Osteoblast (primary cell): ENCODE measurements around the gene PRKAG3. TPM values are rescaled to one million over a fixed set of nuclear protein-coding genes. Genes with fewer than 3 reads are reported as not detected.

Experiments
- DNase-seq: peaks from one replicate; pipeline ENCODE4 v3.0.0; 2011; ENCODE audit warnings: low spot score, mixed read lengths; ENCODE audit not compliant: insufficient read length; ENCODE audit errors: missing footprints
- H2AFZ ChIP-seq: 2 replicates; pipeline ENCODE4 v1.6.0; 2011; ENCODE audit warnings: mild to moderate bottlenecking, low read length
- H3K27ac ChIP-seq: 2 replicates; pipeline ENCODE4 v1.5.1; 2011; ENCODE audit warnings: mild to moderate bottlenecking, low read depth, low read length, moderate library complexity
- H3K27me3 ChIP-seq: 2 replicates; pipeline ENCODE4 v1.6.0; 2012; ENCODE audit warnings: mild to moderate bottlenecking, control low read depth, inconsistent platforms, low read length, moderate library complexity; ENCODE audit not compliant: insufficient read depth
- H3K36me3 ChIP-seq: 2 replicates; pipeline ENCODE4 v1.5.1; 2011; ENCODE audit warnings: mild to moderate bottlenecking, low read length, control low read depth, moderate library complexity; ENCODE audit not compliant: insufficient read depth
- H3K4me1 ChIP-seq: 2 replicates; pipeline ENCODE4 v1.5.1; 2011; ENCODE audit warnings: mild to moderate bottlenecking, low read length, control low read depth, moderate library complexity; ENCODE audit not compliant: insufficient read depth
- H3K4me2 ChIP-seq: 2 replicates; pipeline ENCODE4 v1.6.0; 2011; ENCODE audit warnings: mild to moderate bottlenecking, low read length; ENCODE audit not compliant: insufficient read depth
- H3K4me3 ChIP-seq: fragments of 200-600 bp; sonication (generic); 3 replicates; pipeline ENCODE4 v1.5.1; 2012; ENCODE audit warnings: mild to moderate bottlenecking, low read length, inconsistent platforms; ENCODE audit not compliant: insufficient read depth
- H3K79me2 ChIP-seq: 2 replicates; pipeline ENCODE4 v1.6.0; 2012; ENCODE audit warnings: mild to moderate bottlenecking, low read length, control low read depth, inconsistent platforms; ENCODE audit not compliant: insufficient read depth
- H3K9me3 ChIP-seq: 2 replicates; pipeline ENCODE4 v1.5.1; 2011; ENCODE audit warnings: low read depth, low read length, control low read depth
- H4K20me1 ChIP-seq: 2 replicates; pipeline ENCODE4 v1.6.0; 2012; ENCODE audit warnings: mild to moderate bottlenecking, low read length, control low read depth; ENCODE audit not compliant: insufficient read depth
- CTCF ChIP-seq: IDR thresholded peaks from 2 replicates; pipeline ENCODE4 v1.5.1; 2011; ENCODE audit warnings: mild to moderate bottlenecking, low read depth, low read length, moderate library complexity; ENCODE audit errors: extremely low read depth
- total RNA-seq: library from RNA; depleted of rRNA; stranded (reverse); fragments of >200 nt; gene quantifications from 2 replicates; pipeline ENCODE4 v1.2.3, GENCODE V29; 2012

PRKAG3 gene
- total RNA-seq, 1 donor: under 0.01 TPM

- Histone ChIP-seq H3K27me3 (peaks cover 3% of the 10 kb centered on the region), H3K4me1 (peaks cover 10% of the 10 kb centered on the region), H3K4me3 (no peak overlapping the region), H4K20me1 (no peaks in the 10 kb centered on the region), H3K36me3 (no peaks in the 10 kb centered on the region), H3K9me3 (no peaks in the 10 kb centered on the region), H3K4me2 (no peak overlapping the region), H2AFZ (no peak overlapping the region), H3K27ac (no peak overlapping the region), H3K79me2 (no peaks in the 10 kb centered on the region)
- no peak for TF ChIP-seq CTCF
- no peak for DNase-seq
Measured at GRCh38 chr2:218828477-218828778, 3.2 kb downstream of the PRKAG3 start.

GRCh38 chr2:218827701-218828476 lies 3.7 kb downstream of the PRKAG3 start:
- TF ChIP-seq CTCF: no peak
- H3K4me3 ChIP-seq: no peak overlapping the region
- no peaks in the 10 kb centered on the region for H3K9me3 ChIP-seq
- H2AFZ ChIP-seq: no peak overlapping the region
- H3K4me2 ChIP-seq: no peak overlapping the region
- H3K79me2 ChIP-seq: no peaks in the 10 kb centered on the region
- H3K27ac ChIP-seq: no peak overlapping the region
- no peak for DNase-seq
- no peaks in the 10 kb centered on the region for H3K36me3 ChIP-seq
- H3K27me3 ChIP-seq: peaks cover 3% of the 10 kb centered on the region
- H4K20me1 ChIP-seq: no peaks in the 10 kb centered on the region
- peaks cover 9% of the 10 kb centered on the region for H3K4me1 ChIP-seq

- no peak for TF ChIP-seq CTCF
Measured at GRCh38 chr2:218826791-218827190, 4.8 kb downstream of the PRKAG3 start.

GRCh38 chr2:218824004-218824403 lies 7.6 kb downstream of the PRKAG3 start:
- no peak for TF ChIP-seq CTCF
- Histone ChIP-seq H3K4me2 (no peak overlapping the region), H3K4me1 (no peaks in the 10 kb centered on the region), H3K27me3 (peaks cover 9% of the 10 kb centered on the region), H3K27ac (no peak overlapping the region), H3K4me3 (no peak overlapping the region), H2AFZ (no peak overlapping the region), H3K36me3 (no peaks in the 10 kb centered on the region), H4K20me1 (no peaks in the 10 kb centered on the region), H3K79me2 (no peaks in the 10 kb centered on the region), H3K9me3 (no peaks in the 10 kb centered on the region)
- DNase-seq: no peak

More at GRCh38 chr2:218826791-218827190, 4.8 kb downstream of the PRKAG3 start:
- no peaks in the 10 kb centered on the region for H3K79me2 ChIP-seq
- H3K4me2 ChIP-seq: no peak overlapping the region
- H4K20me1 ChIP-seq: no peaks in the 10 kb centered on the region
- H3K4me1 ChIP-seq: no peaks in the 10 kb centered on the region
- H3K27ac ChIP-seq: no peak overlapping the region
- H2AFZ ChIP-seq: no peak overlapping the region
- no peaks in the 10 kb centered on the region for H3K36me3 ChIP-seq
- no peak for DNase-seq
- no peaks in the 10 kb centered on the region for H3K9me3 ChIP-seq
- H3K4me3 ChIP-seq: no peak overlapping the region
- peaks cover 5% of the 10 kb centered on the region for H3K27me3 ChIP-seq
